HG02981 (cell line): ENCODE data around the gene LHFPL6.

Source experiments
- ATAC-seq: cut with Tn5 transposase; IDR thresholded peaks from one replicate; pipeline ENCODE4 v1.9.1; 2021; ENCODE audit warnings: mild to moderate bottlenecking, moderate library complexity; ENCODE audit not compliant: unreplicated experiment

Gene LHFPL6

GRCh38 chr13:39318161-39318560 is 284.8 kb downstream of the LHFPL6 start:
- ATAC-seq, result no peak

GRCh38 chr13:39317291-39317690 is 285.7 kb downstream of the LHFPL6 start:
- no peak for ATAC-seq

GRCh38 chr13:39315796-39316195 is 287.2 kb downstream of the LHFPL6 start:
- no peak for ATAC-seq

- ATAC-seq, result no peak
Measured at GRCh38 chr13:39313721-39314120, 289.3 kb downstream of the LHFPL6 start.

- ATAC-seq, result no peak
Measured at GRCh38 chr13:39312596-39312995, 290.4 kb downstream of the LHFPL6 start.

- no peak for ATAC-seq
Measured at GRCh38 chr13:39311619-39312018, 291.4 kb downstream of the LHFPL6 start.

GRCh38 chr13:39310961-39311360 is 292.0 kb downstream of the LHFPL6 start:
- ATAC-seq, result no peak

GRCh38 chr13:39306639-39307589 is 296.1 kb downstream of the LHFPL6 start:
- peak; percentile 90 for ATAC-seq

GRCh38 chr13:39302820-39303219 is 300.2 kb downstream of the LHFPL6 start:
- ATAC-seq, result no peak

GRCh38 chr13:39298951-39299350 is 304.0 kb downstream of the LHFPL6 start:
- no peak for ATAC-seq

- ATAC-seq, result no peak
Measured at GRCh38 chr13:39297664-39298171, 305.3 kb downstream of the LHFPL6 start.

GRCh38 chr13:39297023-39297422 is 306.0 kb downstream of the LHFPL6 start:
- no peak for ATAC-seq

- no peak for ATAC-seq
Measured at GRCh38 chr13:39296193-39296592, 306.8 kb downstream of the LHFPL6 start.
